ENCODE data around the gene NCOA7.

NCOA7 gene

DNA sequence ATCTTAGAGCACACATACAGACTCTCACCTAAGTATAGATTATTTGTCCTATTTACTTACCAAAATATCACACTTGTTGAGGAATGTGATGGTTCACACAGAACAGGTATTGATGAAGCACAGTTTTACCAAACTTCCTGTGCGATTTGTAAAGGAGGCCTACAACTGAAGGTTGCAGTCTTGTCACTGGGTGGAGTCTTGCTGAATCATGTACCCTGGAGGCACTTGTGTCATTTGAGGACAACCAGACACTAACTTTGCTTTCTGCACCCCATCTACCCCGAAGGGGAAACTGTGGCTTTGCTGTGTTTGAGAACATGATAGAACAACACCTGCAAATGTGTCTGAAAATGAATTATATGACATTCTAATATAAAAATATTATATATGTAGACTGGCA, 133.4 kb downstream of the NCOA7 start:
- TF ChIP-seq, protein P1, sequence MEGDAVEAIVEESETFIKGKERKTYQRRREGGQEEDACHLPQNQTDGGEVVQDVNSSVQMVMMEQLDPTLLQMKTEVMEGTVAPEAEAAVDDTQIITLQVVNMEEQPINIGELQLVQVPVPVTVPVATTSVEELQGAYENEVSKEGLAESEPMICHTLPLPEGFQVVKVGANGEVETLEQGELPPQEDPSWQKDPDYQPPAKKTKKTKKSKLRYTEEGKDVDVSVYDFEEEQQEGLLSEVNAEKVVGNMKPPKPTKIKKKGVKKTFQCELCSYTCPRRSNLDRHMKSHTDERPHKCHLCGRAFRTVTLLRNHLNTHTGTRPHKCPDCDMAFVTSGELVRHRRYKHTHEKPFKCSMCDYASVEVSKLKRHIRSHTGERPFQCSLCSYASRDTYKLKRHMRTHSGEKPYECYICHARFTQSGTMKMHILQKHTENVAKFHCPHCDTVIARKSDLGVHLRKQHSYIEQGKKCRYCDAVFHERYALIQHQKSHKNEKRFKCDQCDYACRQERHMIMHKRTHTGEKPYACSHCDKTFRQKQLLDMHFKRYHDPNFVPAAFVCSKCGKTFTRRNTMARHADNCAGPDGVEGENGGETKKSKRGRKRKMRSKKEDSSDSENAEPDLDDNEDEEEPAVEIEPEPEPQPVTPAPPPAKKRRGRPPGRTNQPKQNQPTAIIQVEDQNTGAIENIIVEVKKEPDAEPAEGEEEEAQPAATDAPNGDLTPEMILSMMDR (IDR thresholded peaks at IDR 0.05; ENCODE audit: low read length, missing control alignments): no peak
- no peak for DNase-seq (ENCODE audit: low read depth)
- H3K4me3 ChIP-seq (replicated peaks; ENCODE audit: low read depth, low read length): no peak overlapping the region

DNA sequence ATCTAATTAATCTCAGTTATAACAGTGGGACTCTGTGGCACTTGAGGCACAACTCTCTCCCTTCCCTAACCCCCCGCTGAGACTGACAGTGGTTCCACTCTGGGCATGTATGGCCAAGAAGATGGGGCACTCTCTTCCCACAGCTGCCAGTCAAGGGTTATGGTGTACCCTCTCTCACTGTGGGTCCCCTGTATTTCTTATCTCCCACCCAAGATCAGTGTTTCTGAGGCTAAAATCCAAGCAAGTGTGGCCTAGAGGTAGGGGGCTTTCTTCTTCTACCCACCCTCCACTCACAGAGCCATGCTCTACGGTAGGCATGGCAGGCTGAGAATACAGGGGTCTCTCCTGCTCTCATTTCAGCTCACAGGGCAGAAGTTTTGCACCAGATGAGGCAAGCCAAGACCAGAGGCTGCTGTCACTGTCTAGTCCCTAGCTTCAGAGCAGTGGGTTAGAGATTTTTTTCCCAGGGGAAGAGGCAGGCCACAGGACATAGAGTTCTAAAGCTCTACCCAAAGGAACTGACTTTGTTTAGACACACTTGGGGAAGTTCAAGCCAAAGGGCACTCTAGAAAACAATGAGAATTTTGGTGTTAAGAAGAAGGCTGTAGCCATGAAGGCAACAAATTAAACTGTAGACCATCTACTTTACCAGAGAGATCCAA, 134.1 kb downstream of the NCOA7 start:
- DNase-seq (ENCODE audit: low read depth): no peak
- TF ChIP-seq, protein P1 (IDR thresholded peaks at IDR 0.05; ENCODE audit: low read length, missing control alignments): no peak
- H3K4me3 ChIP-seq (replicated peaks; ENCODE audit: low read depth, low read length): no peak overlapping the region

DNA sequence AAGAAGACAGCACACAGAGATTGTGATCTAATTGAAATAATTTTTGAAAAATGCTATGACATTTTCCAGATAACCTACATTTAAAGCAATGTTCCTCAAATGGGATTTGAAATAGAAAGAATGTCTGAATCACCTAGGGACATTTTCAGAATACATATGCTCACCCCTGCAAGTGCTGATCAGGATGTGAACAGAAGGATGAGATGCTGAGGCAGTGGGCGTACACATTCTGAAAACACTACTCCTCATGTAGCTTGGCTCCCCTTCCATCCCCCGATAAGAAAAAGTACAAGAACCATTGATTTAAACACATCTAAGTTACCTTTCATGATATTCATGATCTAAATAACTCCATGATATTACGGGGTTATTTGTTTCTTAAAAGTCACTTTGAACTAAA, 136.0 kb downstream of the NCOA7 start:
- DNase-seq (ENCODE audit: low read depth): no peak
- no peak overlapping the region for H3K4me3 ChIP-seq (replicated peaks; ENCODE audit: low read depth, low read length)
- TF ChIP-seq, protein P1 (IDR thresholded peaks at IDR 0.05; ENCODE audit: low read length, missing control alignments): no peak

DNA sequence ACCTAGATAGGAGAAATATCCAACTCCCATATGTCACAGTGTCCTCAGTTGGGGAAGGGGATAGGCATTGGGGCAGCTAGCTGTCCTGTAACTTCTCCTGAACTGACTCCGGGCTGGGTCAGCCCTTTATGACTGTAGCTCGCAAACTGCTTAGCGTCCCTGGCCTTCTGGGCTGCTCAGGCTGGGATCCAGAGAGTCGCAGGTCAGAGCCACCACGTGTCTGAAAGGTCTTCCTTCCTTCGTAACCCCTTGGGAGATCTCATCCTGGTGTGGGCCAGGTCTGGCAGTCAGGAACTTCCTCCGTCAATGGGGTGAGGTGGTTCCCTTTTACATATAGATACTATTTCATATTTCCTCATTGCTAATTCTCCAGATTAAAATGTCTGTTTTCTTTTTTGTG, 137.0 kb downstream of the NCOA7 start:
- TF ChIP-seq, protein P1 (IDR thresholded peaks at IDR 0.05; ENCODE audit: low read length, missing control alignments): no peak
- no peak for DNase-seq (ENCODE audit: low read depth)
- no peak overlapping the region for H3K4me3 ChIP-seq (replicated peaks; ENCODE audit: low read depth, low read length)

DNA sequence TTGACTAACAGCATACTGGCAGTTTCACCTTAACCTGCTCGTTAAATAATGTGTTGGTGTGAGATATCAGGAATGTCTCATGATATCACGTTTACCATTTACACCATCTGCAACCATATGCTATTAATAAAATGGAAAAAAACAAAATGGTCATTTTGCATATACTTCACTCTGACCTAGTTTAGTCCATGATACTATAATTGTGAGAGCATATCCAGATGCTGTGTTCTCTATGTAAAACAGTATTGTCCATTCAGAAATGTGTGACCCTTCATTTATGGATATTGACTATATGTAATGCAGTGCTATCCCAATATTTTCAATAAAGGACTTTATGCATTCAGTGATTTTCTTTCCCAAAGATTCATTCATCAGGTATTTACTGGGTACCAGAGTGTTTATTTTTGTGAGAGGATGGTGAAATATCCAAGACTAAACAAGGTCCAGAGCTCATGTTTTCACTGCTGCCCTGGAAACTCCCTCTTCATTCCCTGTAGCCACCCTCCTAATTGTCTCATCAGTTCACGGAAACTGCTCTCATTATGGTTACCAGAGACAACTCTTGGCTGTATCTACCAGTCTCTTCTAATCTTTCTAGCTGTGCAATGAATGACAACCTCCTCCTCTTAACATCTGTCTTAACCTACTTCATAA, 140.1 kb downstream of the NCOA7 start:
- DNase-seq (ENCODE audit: low read depth): no peak
- H3K4me3 ChIP-seq (replicated peaks; ENCODE audit: low read depth, low read length): no peak overlapping the region
- TF ChIP-seq, protein P1 (IDR thresholded peaks at IDR 0.05; ENCODE audit: low read length, missing control alignments): no peak

DNA sequence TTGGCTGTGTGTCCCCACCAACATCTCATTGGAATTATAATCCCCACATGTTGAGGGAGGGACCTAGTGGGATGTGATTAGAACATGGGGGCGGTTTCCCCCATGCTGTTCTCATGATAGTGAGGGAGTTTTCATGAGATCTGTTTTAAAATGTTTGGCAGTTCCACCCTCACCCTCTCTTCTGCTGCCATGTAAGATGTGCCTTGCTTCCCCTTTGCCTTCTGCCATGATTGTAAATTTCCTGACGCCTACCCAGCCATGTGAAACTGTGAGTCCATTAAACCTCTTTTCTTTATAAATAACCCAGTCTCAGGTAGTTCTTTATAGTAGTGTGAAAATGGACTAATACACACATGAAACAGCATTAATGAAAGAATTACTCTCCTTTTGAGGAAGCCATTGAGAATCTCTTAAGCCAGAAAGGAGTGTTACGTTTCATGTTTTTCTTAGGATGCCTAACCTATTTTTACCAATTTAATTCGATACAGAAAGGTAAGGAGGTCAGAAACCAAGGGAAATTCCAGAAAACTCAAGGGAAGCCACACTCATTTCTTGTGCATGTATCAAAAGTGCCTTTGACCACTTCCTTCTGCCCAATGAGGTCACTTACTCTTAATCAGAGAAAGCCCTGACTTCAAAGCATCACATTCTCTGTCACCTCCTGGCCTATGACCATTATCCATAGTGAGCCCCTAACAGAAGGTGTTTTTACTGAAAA, 141.1 kb downstream of the NCOA7 start:
- TF ChIP-seq, protein P1 (IDR thresholded peaks at IDR 0.05; ENCODE audit: low read length, missing control alignments): no peak
- no peak for DNase-seq (ENCODE audit: low read depth)
- H3K4me3 ChIP-seq (replicated peaks; ENCODE audit: low read depth, low read length): no peak overlapping the region
